OCI-M2 (cell line): ENCODE data around the gene KRTAP9-1.
"Not testable (repeated sequence)": the region's sequence is repeated elsewhere in the genome, so short reads cannot be mapped to it uniquely, and the experiment has no call there.

Experiments
- DNase-seq: peaks from one replicate; lab custom pipeline; 2025; ENCODE audit not compliant: unreplicated experiment; lab: John Stamatoyannopoulos, UW

The KRTAP9-1 gene

GRCh38 chr17:41189837-41190318, at the start of gene KRTAP9-1:
Gene KRTAP9-1 (plus strand): TSS chr17:41189887. CDS start chr17:41189887, 0 bp downstream.
- DNase-seq, result not testable (repeated sequence)

GRCh38 chr17:41140360-41141131, 49.1 kb upstream of the KRTAP9-1 start, which contains the start of gene KRTAP4-6:
Gene KRTAP4-6 (minus strand): TSS chr17:41140544. CDS start chr17:41140487, 57 bp downstream.
- DNase-seq, result no peak

GRCh38 chr17:41141361-41141760, 48.3 kb upstream of the KRTAP9-1 start:
- no peak for DNase-seq

GRCh38 chr17:41144846-41145245, 44.8 kb upstream of the KRTAP9-1 start:
- no peak for DNase-seq

- no peak for DNase-seq
Observed at GRCh38 chr17:41145261-41145660, 44.4 kb upstream of the KRTAP9-1 start.

- no peak for DNase-seq
Observed at GRCh38 chr17:41147531-41148204, 42.0 kb upstream of the KRTAP9-1 start.

- DNase-seq, result not testable (repeated sequence)
Observed at GRCh38 chr17:41148971-41149651, 40.6 kb upstream of the KRTAP9-1 start.

GRCh38 chr17:41149652-41149985, 40.1 kb upstream of the KRTAP9-1 start, which contains the start of gene KRTAP4-5:
Gene KRTAP4-5 (minus strand): TSS chr17:41149825. CDS start chr17:41149767, 58 bp downstream.
- DNase-seq, result no peak

GRCh38 chr17:41150026-41150425, 39.7 kb upstream of the KRTAP9-1 start:
- DNase-seq, result no peak

- DNase-seq, result no peak
Observed at GRCh38 chr17:41151525-41151924, 38.2 kb upstream of the KRTAP9-1 start.

- DNase-seq, result no peak
Observed at GRCh38 chr17:41153856-41154255, 35.8 kb upstream of the KRTAP9-1 start.

- DNase-seq, result not testable (repeated sequence)
Observed at GRCh38 chr17:41160190-41160589, 29.5 kb upstream of the KRTAP9-1 start.

GRCh38 chr17:41160648-41161047, 29.0 kb upstream of the KRTAP9-1 start, which contains the start of gene KRTAP4-4:
Gene KRTAP4-4 (minus strand): TSS chr17:41160748. CDS start chr17:41160691, 57 bp downstream.
- DNase-seq, result no peak

GRCh38 chr17:41163828-41164227, 25.9 kb upstream of the KRTAP9-1 start:
- DNase-seq, result no peak

- no peak for DNase-seq
Observed at GRCh38 chr17:41167561-41167960, 22.1 kb upstream of the KRTAP9-1 start.

- no peak for DNase-seq
Observed at GRCh38 chr17:41168121-41168520, 21.6 kb upstream of the KRTAP9-1 start, which contains the start of gene KRTAP4-3. Gene KRTAP4-3 (minus strand): TSS chr17:41168221. CDS start chr17:41168172, 49 bp downstream.

GRCh38 chr17:41171886-41172285, 17.8 kb upstream of the KRTAP9-1 start:
- no peak for DNase-seq

- DNase-seq, result no peak
Observed at GRCh38 chr17:41176744-41177387, 12.8 kb upstream of the KRTAP9-1 start.

- DNase-seq, result no peak
Observed at GRCh38 chr17:41177727-41178271, 11.9 kb upstream of the KRTAP9-1 start, which contains the start of gene KRTAP4-2. Gene KRTAP4-2 (minus strand): TSS chr17:41178221. CDS start chr17:41178164, 57 bp downstream.

GRCh38 chr17:41178341-41178740, 11.3 kb upstream of the KRTAP9-1 start:
- no peak for DNase-seq
